SW 1271 (cell line): ENCODE data around the gene RAD17.
"Not testable (repeated sequence)": the region's sequence is repeated elsewhere in the genome, so short reads cannot be mapped to it uniquely, and the experiment has no call there.

Experiments used
- DNase-seq, 2 experiments: peaks; one replicate each; lab custom pipeline; 2025; lab: John Stamatoyannopoulos, UW

The RAD17 gene

DNA sequence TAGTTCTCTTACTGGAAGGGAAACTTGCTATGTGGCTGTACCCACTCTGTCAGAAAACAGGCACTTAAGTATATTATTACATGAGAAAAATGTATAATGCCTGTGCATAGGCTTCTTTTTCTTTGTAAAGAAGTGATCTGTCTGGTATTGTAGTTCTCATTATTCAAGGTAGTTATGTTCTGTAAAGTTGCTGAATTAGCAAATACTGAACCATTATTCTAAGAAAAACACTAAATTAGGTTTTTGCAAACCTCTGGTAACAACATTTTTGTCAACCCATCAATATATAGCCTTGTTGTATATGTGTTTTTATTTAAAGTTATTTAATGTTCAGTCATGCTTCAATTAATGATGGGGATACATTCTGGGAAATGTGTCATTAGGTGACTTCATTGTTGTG lies 8.8 kb downstream of the RAD17 start:
- no peak for DNase-seq

DNA sequence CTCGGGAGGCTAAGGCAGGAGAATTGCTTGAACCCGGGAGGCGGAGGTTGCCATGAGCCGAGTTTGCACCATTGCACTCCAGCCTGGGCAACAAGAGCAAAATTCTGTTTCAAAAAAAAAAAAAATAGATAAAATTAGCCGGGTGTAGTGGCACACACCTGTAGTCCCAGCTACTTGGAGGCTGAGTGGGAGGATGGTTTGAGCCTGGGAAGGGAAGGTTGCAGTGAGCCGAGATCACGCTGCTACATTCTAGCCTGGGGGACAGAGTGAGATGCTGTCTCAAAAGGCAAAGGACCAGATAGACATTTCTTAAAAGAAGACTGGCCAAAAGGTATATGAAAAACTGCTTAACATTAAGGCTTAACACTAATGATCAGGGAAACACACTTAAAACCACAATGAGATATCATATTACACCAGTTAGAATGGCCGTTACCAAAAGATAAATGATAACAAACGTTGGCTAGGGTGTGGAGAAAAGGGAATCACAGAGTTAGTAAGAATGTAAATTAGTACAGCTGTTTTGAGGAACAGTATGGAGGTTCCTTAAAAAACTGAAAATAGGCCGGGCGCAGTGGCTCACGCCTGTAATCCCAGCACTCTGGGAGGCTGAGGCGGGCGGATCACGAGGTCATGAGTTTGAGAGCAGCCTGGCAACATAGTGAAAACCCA lies 35.2 kb downstream of the RAD17 start:
- DNase-seq = no peak

GRCh38 chr5:69414885-69415583 lies 45.4 kb downstream of the RAD17 start, which contains the start of gene MARVELD2:
TSS of gene MARVELD2 (plus strand) at chr5:69415116. CDS start at chr5:69419386, 4,270 bp downstream.
- DNase-seq = peak in 1 of 2 experiments; percentile 26

- no peak for DNase-seq
Measured at GRCh38 chr5:69415584-69415958, 46.0 kb downstream of the RAD17 start.

- DNase-seq = no peak
Measured at GRCh38 chr5:69416180-69416579, 46.6 kb downstream of the RAD17 start.

DNA sequence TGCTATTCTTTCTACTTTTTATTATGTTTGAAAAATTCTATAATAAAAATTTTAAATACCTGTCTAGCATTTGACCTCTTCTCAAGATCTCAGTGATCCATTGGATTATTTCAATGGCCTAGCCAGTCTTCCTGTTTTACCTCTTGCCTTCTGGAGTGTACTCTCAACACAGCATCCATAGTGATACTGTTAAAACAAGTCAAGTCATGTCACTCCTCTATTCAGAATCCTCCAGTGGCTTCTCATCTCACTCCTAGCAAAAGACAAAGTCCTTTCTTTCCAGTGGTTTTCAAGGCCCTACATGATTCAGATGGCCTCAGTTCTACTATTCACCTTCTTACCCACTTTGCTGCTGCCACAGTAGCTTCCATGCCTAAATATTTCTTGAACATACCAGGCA lies 47.1 kb downstream of the RAD17 start:
- no peak for DNase-seq

DNA sequence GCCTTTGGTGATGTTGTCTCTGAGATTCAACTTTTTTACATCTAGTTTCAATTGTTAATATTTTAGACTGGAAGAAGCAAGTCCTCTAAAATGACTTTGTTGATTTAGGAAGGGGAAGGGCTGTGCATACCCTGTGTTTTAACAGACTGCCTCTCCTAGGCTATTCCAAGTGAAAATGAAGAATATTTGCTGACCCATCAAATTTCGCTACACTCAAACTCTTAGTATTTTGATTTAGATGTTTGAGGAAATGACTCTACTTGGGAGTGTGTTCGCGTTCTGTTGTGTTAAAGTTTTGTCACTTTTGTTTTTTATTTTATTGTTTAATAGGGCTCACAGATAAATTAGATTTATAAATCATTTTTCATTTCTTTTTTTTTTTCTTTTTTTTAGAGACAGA lies 48.9 kb downstream of the RAD17 start:
- DNase-seq = no peak

GRCh38 chr5:69431424-69432303 lies 62.0 kb downstream of the RAD17 start:
- DNase-seq = no peak

DNA sequence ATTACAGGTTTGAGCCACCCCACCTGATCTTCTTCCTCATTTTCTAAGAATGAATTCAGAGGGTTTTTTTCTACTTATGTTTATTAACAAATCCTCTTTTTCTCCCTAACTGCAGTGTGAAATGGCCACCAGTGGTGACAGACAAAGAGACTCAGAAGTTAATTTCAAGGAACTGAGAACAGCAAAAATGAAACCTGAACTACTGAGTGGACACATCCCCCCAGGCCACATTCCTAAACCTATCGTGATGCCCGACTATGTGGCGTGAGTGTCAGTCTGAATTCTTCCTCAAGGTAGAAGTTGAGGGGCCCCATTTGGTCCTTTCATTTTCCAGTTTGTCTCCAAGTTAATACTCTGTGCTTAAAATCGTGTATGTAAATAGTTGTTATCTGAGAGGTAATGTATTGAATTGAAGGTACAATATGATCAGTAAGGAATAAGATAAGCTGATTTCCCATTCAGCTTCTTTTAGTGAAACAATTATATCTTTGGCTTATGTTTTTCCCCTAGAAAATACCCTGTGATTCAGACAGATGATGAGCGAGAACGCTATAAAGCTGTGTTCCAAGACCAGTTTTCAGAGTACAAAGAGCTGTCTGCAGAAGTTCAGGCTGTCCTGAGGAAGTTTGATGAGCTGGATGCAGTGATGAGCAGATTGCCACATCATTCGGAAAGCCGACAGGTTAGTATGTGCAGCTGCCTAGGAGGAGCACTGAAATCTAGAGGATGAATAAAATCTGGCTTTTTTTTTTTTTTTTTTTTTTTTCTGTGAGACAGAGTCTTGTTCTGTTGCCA lies 63.0 kb downstream of the RAD17 start:
- DNase-seq = no peak

GRCh38 chr5:69435276-69435884 lies 65.8 kb downstream of the RAD17 start:
- DNase-seq = not testable (repeated sequence)

DNA sequence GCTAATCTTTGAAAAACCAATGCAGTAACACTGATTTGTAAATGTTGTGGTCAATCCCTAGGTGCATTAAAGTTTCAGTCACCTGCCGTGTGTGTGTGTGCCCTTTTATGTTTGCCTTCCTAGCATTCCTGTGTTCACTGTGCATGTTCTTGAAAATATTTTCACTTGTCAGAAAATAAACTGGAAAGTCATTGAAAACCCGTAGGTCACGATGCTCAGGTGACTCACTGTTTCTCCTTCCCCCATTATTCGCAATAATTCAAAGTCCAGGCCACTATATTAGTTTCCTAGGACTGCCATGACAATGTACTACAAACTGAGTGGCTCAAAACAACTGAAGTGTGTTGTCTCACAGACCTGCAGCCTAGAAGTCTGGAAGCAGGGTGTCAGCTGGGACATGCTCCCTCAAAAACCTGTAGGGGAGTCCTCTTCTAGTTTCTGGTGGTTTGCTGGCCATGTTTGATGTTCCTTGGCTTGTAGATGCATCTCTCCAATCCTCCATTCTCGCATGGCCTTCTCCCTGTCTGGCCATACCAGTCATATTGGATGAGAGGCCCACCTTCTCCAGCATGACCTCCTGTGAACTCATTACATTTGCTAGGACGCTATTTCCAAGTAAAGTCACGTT lies 74.6 kb downstream of the RAD17 start:
- DNase-seq = no peak

GRCh38 chr5:69449511-69449910 lies 79.9 kb downstream of the RAD17 start:
- DNase-seq = no peak

- DNase-seq = peak; percentile 51 to 71
Measured at GRCh38 chr5:69450116-69450515, 80.5 kb downstream of the RAD17 start.

DNA sequence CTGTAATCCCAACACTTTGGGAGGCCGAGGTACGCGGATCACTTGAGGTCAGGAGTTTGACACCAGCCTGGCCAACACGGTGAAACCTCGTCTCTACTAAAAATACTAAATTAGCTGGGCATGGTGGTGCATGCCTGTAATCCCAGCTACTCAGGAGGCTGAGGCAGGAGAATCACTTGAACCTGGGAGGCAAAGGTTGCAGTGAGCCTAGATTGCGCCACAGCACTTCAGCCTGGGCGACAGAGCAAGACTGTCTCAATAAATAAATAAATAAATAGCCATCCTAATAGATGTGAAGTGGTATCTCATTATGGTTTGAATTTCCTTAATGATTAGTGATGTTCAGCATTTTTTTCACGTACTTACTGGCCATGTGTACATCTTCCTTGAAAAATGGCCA lies 80.9 kb downstream of the RAD17 start:
- not testable (repeated sequence) for DNase-seq

DNA sequence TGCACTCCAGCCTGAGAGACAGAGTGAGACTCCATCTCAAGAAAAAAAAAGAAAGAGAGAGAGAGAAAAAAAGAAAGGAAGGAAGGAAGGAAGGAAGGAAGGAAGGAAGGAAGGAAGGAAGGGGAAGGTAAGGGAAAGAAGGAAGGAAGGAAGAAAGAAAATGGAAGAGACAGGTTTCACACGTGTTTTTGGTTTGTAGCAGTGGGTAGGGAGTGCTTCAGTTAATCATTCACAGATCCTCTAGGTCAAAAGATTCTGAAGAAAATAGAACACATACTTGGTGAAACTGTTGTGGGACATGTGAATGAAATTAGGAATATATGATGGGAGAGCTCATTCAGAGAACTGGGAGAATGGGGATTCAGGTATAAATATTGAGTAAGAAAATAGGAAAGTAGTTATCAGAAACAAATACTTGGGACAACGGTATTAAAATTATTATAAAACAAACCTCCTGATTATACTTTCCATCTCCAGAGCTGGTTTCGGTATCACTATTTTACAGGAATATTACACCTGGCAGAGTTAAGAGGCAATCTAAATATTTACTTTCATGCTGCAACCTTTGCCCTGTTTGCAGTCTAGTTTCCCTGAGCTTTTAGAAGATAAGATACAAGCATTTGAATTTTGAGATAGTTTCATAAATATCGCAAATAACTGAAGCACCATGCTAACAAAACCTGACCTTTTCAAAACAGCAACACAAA lies 82.5 kb downstream of the RAD17 start:
- DNase-seq = no peak

DNA sequence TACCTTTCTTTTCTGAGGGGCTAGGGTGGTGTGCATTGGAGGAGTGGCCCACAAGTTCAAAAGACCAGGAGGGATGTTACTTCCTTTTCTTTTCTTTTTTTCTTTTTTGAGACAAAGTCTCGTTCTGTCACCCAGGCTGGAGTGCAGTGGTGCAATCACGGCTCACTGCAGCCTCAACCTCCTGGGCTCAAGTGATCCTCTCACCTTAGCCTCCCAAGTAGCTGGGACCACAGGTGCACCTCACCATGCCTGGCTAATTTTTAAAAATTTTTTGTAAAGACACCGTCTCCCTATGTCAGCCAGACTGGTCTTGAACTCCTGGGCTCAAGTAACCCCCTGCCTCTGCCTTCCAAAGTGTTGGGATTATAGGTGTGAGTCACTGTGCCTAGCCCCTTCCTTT lies 83.9 kb downstream of the RAD17 start:
- not testable (repeated sequence) for DNase-seq

DNA sequence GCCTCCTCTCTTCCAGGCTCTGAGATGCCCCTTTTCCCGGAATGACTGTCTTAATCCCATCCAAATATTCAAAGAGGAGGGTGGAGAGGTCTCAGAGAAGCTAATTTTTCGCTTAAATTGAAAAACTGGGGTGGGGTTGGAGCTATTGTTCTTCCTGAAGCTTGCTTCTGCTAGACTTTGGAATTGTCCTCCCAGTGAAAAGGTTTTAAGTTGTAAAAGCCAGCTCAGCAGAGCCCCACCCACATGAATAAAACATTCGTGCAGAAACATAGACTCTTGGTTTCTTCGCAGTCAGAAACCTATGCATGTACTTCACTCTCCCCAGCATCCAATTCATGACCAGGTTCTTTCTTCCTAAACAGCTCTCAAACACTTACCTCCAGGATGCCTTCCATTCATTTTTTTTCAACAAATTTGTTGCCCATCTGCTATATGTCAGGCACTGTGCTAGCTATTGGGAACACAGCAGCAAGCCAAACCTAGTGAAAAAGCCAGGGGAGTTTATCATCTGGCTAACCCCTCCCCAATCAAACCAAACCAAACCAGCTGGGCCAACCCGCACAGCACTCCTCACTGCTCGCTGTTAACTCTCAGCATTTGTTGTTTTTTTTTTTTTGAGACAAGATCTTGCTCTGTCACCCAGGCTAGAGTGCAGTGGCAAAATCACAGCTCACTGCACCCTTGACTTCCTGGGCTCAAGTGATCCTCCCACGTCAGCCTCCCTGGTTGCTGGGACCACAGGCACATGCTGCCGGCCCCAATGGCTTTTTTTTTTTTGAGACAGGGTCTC lies 85.0 kb downstream of the RAD17 start:
- DNase-seq = no peak

DNA sequence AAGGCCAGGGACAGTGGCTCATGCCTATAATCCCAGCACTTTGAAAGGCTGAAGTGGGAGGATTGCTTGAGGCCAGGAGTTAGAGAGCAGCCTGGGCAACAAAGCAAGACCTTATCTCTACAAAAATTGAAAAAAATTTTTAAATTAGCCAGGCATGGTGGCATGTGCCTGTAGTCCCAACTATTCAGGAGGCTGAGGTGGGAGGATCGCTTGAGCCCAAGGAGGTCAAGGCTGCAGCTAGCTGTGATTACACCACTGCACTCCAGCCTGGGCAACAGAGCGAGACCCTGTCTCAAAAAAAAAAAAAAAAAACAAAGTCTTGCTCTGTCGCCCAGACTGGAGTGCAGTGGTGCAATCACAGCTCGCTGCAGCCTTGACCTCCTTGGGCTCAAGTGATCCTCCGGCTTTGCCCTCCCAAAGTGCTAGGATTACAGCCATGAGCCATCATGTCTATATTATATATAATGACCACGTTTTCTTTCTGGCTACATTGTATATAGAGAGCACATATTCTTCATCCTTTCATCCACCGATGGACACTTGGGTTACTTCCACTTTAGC lies 85.9 kb downstream of the RAD17 start:
- DNase-seq = not testable (repeated sequence)

DNA sequence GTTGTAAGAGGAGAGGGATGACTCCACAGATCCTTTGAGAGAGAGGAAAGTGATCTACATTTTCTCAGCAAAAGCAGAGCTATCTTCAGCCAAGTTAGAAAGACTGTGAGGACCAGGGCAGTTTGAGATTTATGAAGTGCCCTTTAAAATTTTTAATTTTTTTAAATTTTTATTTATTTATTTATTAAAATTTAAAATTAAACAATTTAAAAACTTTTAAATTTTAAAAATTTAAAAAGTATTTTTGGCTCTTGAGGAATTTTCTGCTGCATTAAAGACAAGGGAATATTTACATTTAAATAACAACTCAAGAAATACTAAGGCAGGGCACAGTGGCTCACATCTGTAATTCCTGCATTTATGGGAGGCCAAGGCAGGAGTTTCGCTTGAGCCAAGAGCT lies 92.6 kb downstream of the RAD17 start:
- no peak for DNase-seq
